ENCODE results near the gene FHIP1A. TPM values are rescaled to one million over a fixed set of nuclear protein-coding genes. Genes with fewer than 3 reads are reported as not detected.

Gene FHIP1A
- total RNA-seq, 1 experiment from 2014 or later: 24.9 TPM

GRCh38 chr4:151418856-151419255, 9.9 kb downstream of the FHIP1A start:
- H2BK15ac ChIP-seq (ENCODE audit: low read depth, low read length): no peak overlapping the region
- no peak overlapping the region for H2BK20ac ChIP-seq (ENCODE audit: low read depth, low read length, poor library complexity, severe bottlenecking)
- H4K91ac ChIP-seq (ENCODE audit: insufficient read length, low read depth, low read length): no peak overlapping the region
- no peak overlapping the region for H2BK12ac ChIP-seq (ENCODE audit: insufficient read length, low read depth, low read length)
- H3K23me2 ChIP-seq (ENCODE audit: insufficient read length, low read depth, low read length, poor library complexity, severe bottlenecking): no peaks in the 10 kb centered on the region
- no peak overlapping the region for H2AK5ac ChIP-seq (ENCODE audit: insufficient read length, low read length)
- H3K79me1 ChIP-seq (ENCODE audit: insufficient read depth, low read depth, low read length, poor library complexity, severe bottlenecking): peaks cover 7% of the 10 kb centered on the region
- H3K18ac ChIP-seq (ENCODE audit: insufficient read length, low read depth, low read length): no peak overlapping the region
- peaks cover 7% of the 10 kb centered on the region; the same call in 1 of the 2 replicates for H3K79me2 ChIP-seq (ENCODE audit: insufficient read depth, low read length)
- no peak overlapping the region for H2BK5ac ChIP-seq (ENCODE audit: insufficient read length, low read length)
- H3T11ph ChIP-seq (ENCODE audit: low read length): no peak overlapping the region
- no peak overlapping the region for H3K4ac ChIP-seq (ENCODE audit: low read depth, low read length)
- no peak overlapping the region for H3K27ac ChIP-seq (ENCODE audit: insufficient read length, low read depth, low read length)
- H3K56ac ChIP-seq (ENCODE audit: insufficient read length, low read depth, low read length): no peak overlapping the region
- H3K14ac ChIP-seq (ENCODE audit: insufficient read depth, low read length): no peak overlapping the region
- peaks cover 0 to 3% (median 2%) of the 10 kb centered on the region in 3 experiments; a peak in 2 of 7 replicates for H3K36me3 Mint-ChIP-seq (ENCODE audit: insufficient read depth in 1 of 3, low read depth in 3 of 3)
- H3K27ac Mint-ChIP-seq: no peak overlapping the region
- DNase-seq: no peak
- no peaks in the 10 kb centered on the region for H3K9me3 Mint-ChIP-seq
- H3K27me3 ChIP-seq (ENCODE audit: insufficient read depth, low read length): no peaks in the 10 kb centered on the region
- H4K5ac ChIP-seq (ENCODE audit: insufficient read length, low read depth, low read length): no peak overlapping the region
- H2AFZ ChIP-seq (ENCODE audit: low read length): no peak overlapping the region
- no peaks in the 10 kb centered on the region for H3K27me3 Mint-ChIP-seq (ENCODE audit: low read depth)
- H3K9me3 ChIP-seq (ENCODE audit: control insufficient read depth, low read depth, low read length): no peaks in the 10 kb centered on the region
- H3K4me2 ChIP-seq (ENCODE audit: insufficient read depth, insufficient read length, low read length): no peak overlapping the region
- peaks cover 35 to 38% of the 10 kb centered on the region in 2 experiments for H3K4me1 Mint-ChIP-seq
- H3K4me3 Mint-ChIP-seq: no peak overlapping the region
- H3K4me1 ChIP-seq (ENCODE audit: insufficient read depth, low read length): peaks cover 9% of the 10 kb centered on the region; the same call in 1 of the 2 replicates
- TF ChIP-seq CTCF (conservative IDR thresholded peaks at IDR 0.05): no peak
- H3K23ac ChIP-seq (ENCODE audit: insufficient read length, low read depth, low read length): no peak overlapping the region
- no peak overlapping the region for H4K8ac ChIP-seq (replicated peaks; ENCODE audit: insufficient read length, low read depth, low read length)
- H2BK120ac ChIP-seq (ENCODE audit: low read depth, low read length, poor library complexity, severe bottlenecking): no peak overlapping the region
- WGBS (ENCODE audit: extremely low coverage, insufficient read length, low lambda C conversion rate): no CpG with 5 or more reads among the region's 1 CpG
- no peak overlapping the region for H3K9ac ChIP-seq (ENCODE audit: extremely low read depth, insufficient read length, low read length)
- H4K20me1 ChIP-seq (ENCODE audit: control insufficient read depth, insufficient read depth, insufficient read length): no peaks in the 10 kb centered on the region

All from H9 (cell line).